Karpas-422 (cell line): ENCODE data around the gene TIMELESS. TPM values are rescaled to one million over a fixed set of nuclear protein-coding genes. Genes with fewer than 3 reads are reported as not detected.
"Not testable (repeated sequence)": the region's sequence is repeated elsewhere in the genome, so short reads cannot be mapped to it uniquely, and the experiment has no call there.

Source experiments
- DNase-seq: peaks from one replicate; pipeline ENCODE4 v3.0.0-alpha.2; 2015
- H2AFZ ChIP-seq: fragments of 200-600 bp; sonication (generic); 2 replicates; pipeline ENCODE4 v1.6.1; 2014; ENCODE audit warnings: antibody characterized with exemption, low read length, mixed read lengths
- H3K27ac ChIP-seq: fragments of 200-600 bp; sonication (generic); 2 replicates; pipeline ENCODE4 v1.5.1; 2014; ENCODE audit warnings: mild to moderate bottlenecking, low read length, moderate library complexity
- H3K27me3 ChIP-seq: fragments of 200-600 bp; sonication (generic); 2 replicates; pipeline ENCODE4 v1.6.1; 2014; ENCODE audit warnings: low read length, mixed read lengths
- H3K36me3 ChIP-seq: fragments of 200-600 bp; sonication (generic); 2 replicates; pipeline ENCODE4 v1.6.1; 2014; ENCODE audit warnings: low read length, mixed read lengths; ENCODE audit not compliant: insufficient read depth
- H3K4me1 ChIP-seq: fragments of 200-600 bp; sonication (generic); 2 replicates; pipeline ENCODE4 v1.6.1; 2014; ENCODE audit warnings: mild to moderate bottlenecking, low read length, mixed read lengths
- H3K4me2 ChIP-seq: fragments of 200-600 bp; sonication (generic); 2 replicates; pipeline ENCODE4 v1.6.1; 2014; ENCODE audit warnings: low read length, low read depth, mild to moderate bottlenecking; ENCODE audit not compliant: poor library complexity, severe bottlenecking
- H3K4me3 ChIP-seq: fragments of 200-600 bp; sonication (generic); 2 replicates; pipeline ENCODE4 v1.5.1; 2014; ENCODE audit warnings: mild to moderate bottlenecking, antibody characterized with exemption, low read length, mixed read lengths
- H3K79me2 ChIP-seq: fragments of 200-600 bp; sonication (generic); 2 replicates; pipeline ENCODE4 v1.6.1; 2014; ENCODE audit warnings: mild to moderate bottlenecking, low read length, mixed read lengths
- H3K9ac ChIP-seq: fragments of 200-600 bp; sonication (generic); 2 replicates; pipeline ENCODE4 v1.6.0; 2014; ENCODE audit warnings: low read length
- H3K9me2 ChIP-seq: fragments of 200-600 bp; sonication (generic), shearing (Covaris generic); replicated peaks from 2 replicates; pipeline ENCODE4 v1.6.0; 2014; ENCODE audit warnings: mild to moderate bottlenecking, low read length, moderate library complexity; ENCODE audit not compliant: insufficient read depth
- H3K9me3 ChIP-seq: fragments of 300-700, 200-600 bp; sonication (generic); 2 replicates; pipeline ENCODE4 v1.6.1; 2014; ENCODE audit warnings: low read length, mixed read lengths
- H4K20me1 ChIP-seq: fragments of 200-600 bp; sonication (generic); 2 replicates; pipeline ENCODE4 v1.6.1; 2014; ENCODE audit warnings: mild to moderate bottlenecking, antibody characterized with exemption, low read length, low read depth; ENCODE audit not compliant: insufficient read depth
- total RNA-seq: library from RNA; depleted of rRNA; stranded (reverse); fragments of >200 nt; shearing (Covaris generic); gene quantifications from 2 replicates; pipeline ENCODE4 v1.2.3, GENCODE V29; 2014; ENCODE audit warnings: low replicate concordance

The TIMELESS gene
- total RNA-seq, 1 experiment from 2014 or later, result 12.5 TPM

- no peak within 1 kb of the TSS for H3K27ac ChIP-seq
- H3K36me3 ChIP-seq, result no peaks in the 10 kb centered on the region
- no peak within 1 kb of the TSS for H3K9ac ChIP-seq
- H3K9me2 ChIP-seq, result no peaks in the 10 kb centered on the region
- DNase-seq, result no peak
- H3K4me1 ChIP-seq, result peaks cover 7% of the 10 kb centered on the region
- no peak within 1 kb of the TSS for H2AFZ ChIP-seq
- H3K4me3 ChIP-seq, result no peak within 1 kb of the TSS
- H3K79me2 ChIP-seq, result no peaks in the 10 kb centered on the region
- H3K27me3 ChIP-seq, result no peaks in the 10 kb centered on the region
- no peaks in the 10 kb centered on the region for H4K20me1 ChIP-seq
- H3K4me2 ChIP-seq, result no peak within 1 kb of the TSS
- no peaks in the 10 kb centered on the region for H3K9me3 ChIP-seq
These were observed 5.3 kb upstream of the TIMELESS start, which contains the start of gene MIP for GRCh38 chr12:56454557-56454956. TSS of gene MIP (minus strand) at chr12:56454657. CDS start at chr12:56454613, 44 bp downstream.

- Histone ChIP-seq H3K9me3 (no peaks in the 10 kb centered on the region), H4K20me1 (no peaks in the 10 kb centered on the region), H3K9me2 (no peaks in the 10 kb centered on the region), H3K9ac (no peak overlapping the region), H2AFZ (no peak overlapping the region), H3K27ac (no peak overlapping the region), H3K4me3 (no peak overlapping the region), H3K79me2 (peaks cover 20% of the 10 kb centered on the region), H3K36me3 (no peaks in the 10 kb centered on the region), H3K27me3 (no peaks in the 10 kb centered on the region), H3K4me1 (peaks cover 19% of the 10 kb centered on the region), H3K4me2 (no peak overlapping the region)
- DNase-seq, result no peak
These were observed 1.9 kb upstream of the TIMELESS start for GRCh38 chr12:56451147-56451546.

GRCh38 chr12:56450241-56450640 lies 1.0 kb upstream of the TIMELESS start:
- Histone ChIP-seq H3K79me2 (peaks cover 24% of the 10 kb centered on the region), H3K36me3 (no peaks in the 10 kb centered on the region), H2AFZ (no peak overlapping the region), H3K27me3 (no peaks in the 10 kb centered on the region), H4K20me1 (no peaks in the 10 kb centered on the region), H3K4me1 (peaks cover 19% of the 10 kb centered on the region), H3K27ac (no peak overlapping the region), H3K9me2 (no peaks in the 10 kb centered on the region), H3K4me2 (peak overlapping the region; percentile 85), H3K9ac (peak overlapping the region; percentile 86; the same call in 1 of the 2 replicates), H3K9me3 (no peaks in the 10 kb centered on the region), H3K4me3 (peak overlapping the region; percentile 80; the same call in 1 of the 2 replicates)
- DNase-seq, result no peak

GRCh38 chr12:56449622-56449984 lies 377 bp upstream of the TIMELESS start:
- no peaks in the 10 kb centered on the region for H3K36me3 ChIP-seq
- peaks cover 19% of the 10 kb centered on the region for H3K4me1 ChIP-seq
- H3K27me3 ChIP-seq, result no peaks in the 10 kb centered on the region
- peaks cover 28% of the 10 kb centered on the region for H3K79me2 ChIP-seq
- H4K20me1 ChIP-seq, result no peaks in the 10 kb centered on the region
- no peaks in the 10 kb centered on the region for H3K9me3 ChIP-seq
- H3K4me3 ChIP-seq, result peak overlapping the region; percentile 80
- peak overlapping the region; percentile 85 for H3K4me2 ChIP-seq
- no peaks in the 10 kb centered on the region for H3K9me2 ChIP-seq
- peak overlapping the region; percentile 86 for H3K9ac ChIP-seq
- DNase-seq, result no peak
- peak overlapping the region; percentile 75; the same call in 1 of the 2 replicates for H3K27ac ChIP-seq
- no peak overlapping the region; the same call in 1 of the 2 replicates for H2AFZ ChIP-seq

GRCh38 chr12:56443208-56443607 lies 6.0 kb downstream of the TIMELESS start:
- not testable (repeated sequence) for DNase-seq, H3K27ac ChIP-seq, H4K20me1 ChIP-seq, H3K4me3 ChIP-seq, H3K36me3 ChIP-seq, H3K9me2 ChIP-seq, H3K4me1 ChIP-seq, H3K4me2 ChIP-seq, H3K9me3 ChIP-seq, H3K27me3 ChIP-seq, H2AFZ ChIP-seq, H3K9ac ChIP-seq
- peaks cover 79% of the 10 kb centered on the region for H3K79me2 ChIP-seq

GRCh38 chr12:56437430-56438176 lies 11.6 kb downstream of the TIMELESS start:
- H2AFZ ChIP-seq, result no peak overlapping the region
- no peaks in the 10 kb centered on the region for H3K9me3 ChIP-seq
- no peaks in the 10 kb centered on the region for H3K4me1 ChIP-seq
- H3K9ac ChIP-seq, result no peak overlapping the region
- H3K27ac ChIP-seq, result no peak overlapping the region
- no peaks in the 10 kb centered on the region for H3K9me2 ChIP-seq
- H3K79me2 ChIP-seq, result peaks cover 70% of the 10 kb centered on the region
- H3K36me3 ChIP-seq, result no peaks in the 10 kb centered on the region
- no peak for DNase-seq
- H3K27me3 ChIP-seq, result no peaks in the 10 kb centered on the region
- H3K4me3 ChIP-seq, result no peak overlapping the region
- H4K20me1 ChIP-seq, result no peaks in the 10 kb centered on the region
- H3K4me2 ChIP-seq, result no peak overlapping the region

- no peaks in the 10 kb centered on the region for H3K9me2 ChIP-seq
- H4K20me1 ChIP-seq, result no peaks in the 10 kb centered on the region
- peaks cover 11% of the 10 kb centered on the region; the same call in 1 of the 2 replicates for H3K36me3 ChIP-seq
- no peaks in the 10 kb centered on the region for H3K27me3 ChIP-seq
- DNase-seq, result no peak
- no peak overlapping the region for H3K9ac ChIP-seq
- H3K9me3 ChIP-seq, result no peaks in the 10 kb centered on the region
- no peak overlapping the region for H2AFZ ChIP-seq
- H3K4me2 ChIP-seq, result no peak overlapping the region
- no peak overlapping the region for H3K4me3 ChIP-seq
- H3K4me1 ChIP-seq, result no peaks in the 10 kb centered on the region
- no peak overlapping the region for H3K27ac ChIP-seq
- peaks cover 44% of the 10 kb centered on the region for H3K79me2 ChIP-seq
These were observed 14.4 kb downstream of the TIMELESS start for GRCh38 chr12:56434828-56435227.

GRCh38 chr12:56431850-56432249 lies 17.4 kb downstream of the TIMELESS start:
- no peak overlapping the region for H3K27ac ChIP-seq
- H3K9ac ChIP-seq, result no peak overlapping the region
- DNase-seq, result no peak
- H3K4me2 ChIP-seq, result no peak overlapping the region
- no peak overlapping the region for H3K4me3 ChIP-seq
- peaks cover 14% of the 10 kb centered on the region for H3K79me2 ChIP-seq
- H3K4me1 ChIP-seq, result no peaks in the 10 kb centered on the region
- H2AFZ ChIP-seq, result no peak overlapping the region
- no peaks in the 10 kb centered on the region for H3K9me3 ChIP-seq
- H3K9me2 ChIP-seq, result no peaks in the 10 kb centered on the region
- no peaks in the 10 kb centered on the region for H3K27me3 ChIP-seq
- peaks cover 18% of the 10 kb centered on the region; the same call in 1 of the 2 replicates for H3K36me3 ChIP-seq
- H4K20me1 ChIP-seq, result no peaks in the 10 kb centered on the region
